Stimulated activated CD4-positive, alpha-beta T cell treated with anti-CD3 and anti-CD28 coated beads, Interleukin-1b, Interleukin-23, amount 100 ng/mL, for 24 hours (primary cell): ENCODE data around the gene DLEC1.
"Not testable (repeated sequence)": the region's sequence is repeated elsewhere in the genome, so short reads cannot be mapped to it uniquely, and the experiment has no call there.

ENCODE experiments used
- DNase-seq, 4 experiments: peaks; one replicate each; pipeline ENCODE4 v3.0.0-alpha.2; 2020; ENCODE audit warnings: low read depth in 4 of 4, low spot score in 1 of 4

The DLEC1 gene

DNA sequence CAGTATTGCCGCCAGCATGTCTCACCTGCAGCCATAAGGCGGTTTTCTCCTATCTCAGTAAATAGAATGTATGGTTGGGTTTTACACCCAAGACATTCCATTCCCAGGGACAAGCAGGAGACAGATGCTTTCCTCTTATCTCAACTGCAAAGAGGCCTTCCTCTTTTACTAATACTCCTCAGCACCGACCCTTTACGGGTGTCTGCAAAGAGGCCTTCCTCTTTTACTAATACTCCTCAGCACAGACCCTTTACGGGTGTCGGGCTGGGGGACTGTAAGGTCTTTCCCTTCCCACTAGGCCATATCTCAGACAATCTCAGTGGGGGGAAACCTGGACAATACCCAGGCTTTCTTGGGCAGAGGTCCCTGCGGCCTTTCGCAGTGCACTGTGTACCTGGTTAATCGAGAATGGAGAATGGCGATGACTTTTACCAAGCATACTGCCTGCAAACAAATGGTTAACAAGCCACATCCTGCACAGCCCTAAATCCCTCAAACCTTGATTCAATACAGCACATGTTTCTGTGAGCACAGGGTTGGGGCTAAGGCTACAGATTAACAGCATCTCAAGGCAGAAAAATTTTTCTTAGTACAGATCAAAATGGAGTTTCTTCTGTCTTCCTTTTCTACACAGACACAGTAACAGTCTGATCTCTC is 96.7 kb downstream of the DLEC1 start:
- DNase-seq: not testable (repeated sequence)

DNA sequence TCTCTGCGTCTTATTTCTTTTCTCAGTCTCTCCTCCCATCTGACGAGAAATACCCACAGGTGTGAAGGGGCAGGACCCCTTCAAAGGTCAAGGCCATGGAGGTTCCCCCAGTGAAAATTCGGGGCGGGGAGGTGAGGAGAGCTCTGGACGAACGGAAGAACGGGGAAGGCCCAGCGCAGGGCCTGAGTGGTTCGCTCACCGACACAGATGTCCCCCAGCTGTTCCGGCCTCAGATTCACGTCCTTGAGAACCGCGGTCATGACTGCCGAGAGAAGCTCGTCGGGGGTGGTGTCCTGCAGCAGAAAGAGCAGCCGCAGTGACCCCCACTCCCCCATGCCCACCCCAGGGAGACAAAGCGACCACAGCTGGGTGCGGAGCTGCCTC is 97.4 kb downstream of the DLEC1 start:
- no peak for DNase-seq

DNA sequence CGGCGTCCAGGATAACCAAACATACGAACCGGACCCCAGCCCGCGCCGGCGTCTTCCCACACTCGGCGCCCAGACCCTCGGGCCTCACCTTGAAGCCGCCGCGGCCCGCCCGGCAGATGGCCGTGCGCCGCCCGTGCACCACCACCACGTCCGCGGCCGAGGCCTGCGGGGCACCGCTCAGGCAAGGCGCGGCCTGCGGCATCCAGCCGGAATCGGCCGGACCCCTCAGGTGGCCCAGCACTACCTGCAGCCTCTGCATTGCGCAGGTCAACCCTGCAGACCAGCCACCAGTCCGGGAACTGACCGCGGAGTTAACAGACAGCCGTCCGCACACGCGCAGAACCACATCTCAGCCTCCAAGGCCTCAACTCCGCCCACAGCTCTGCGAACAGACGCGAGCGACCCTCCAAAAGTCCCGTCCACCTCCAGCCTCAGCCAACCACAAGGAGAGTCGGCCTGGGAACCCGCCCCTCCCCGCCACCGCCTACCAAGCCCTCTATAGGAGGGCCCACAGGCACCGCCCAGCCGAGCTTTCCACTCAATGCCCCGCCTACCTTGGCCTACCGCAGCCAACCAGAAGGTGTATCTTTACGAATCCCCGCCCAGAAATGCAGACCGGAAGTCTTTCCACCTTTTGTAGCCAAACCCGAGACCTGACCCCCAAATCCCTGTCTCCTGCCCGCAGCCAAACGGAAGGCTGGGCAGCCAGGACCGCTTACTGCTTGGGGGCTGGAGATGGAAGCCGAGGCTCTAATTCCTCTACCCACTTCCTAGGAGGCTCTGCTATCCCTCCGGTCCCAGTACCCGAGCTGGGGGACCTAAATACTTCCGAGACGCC is 98.0 kb downstream of the DLEC1 start, which contains the start of gene ACAA1:
Gene ACAA1 (minus strand): TSS at position 351 of the 838 bp plus-strand sequence. CDS start 92 bp downstream, at position 259.
- DNase-seq: peak; percentile 92 to 100 (median 96)

DNA sequence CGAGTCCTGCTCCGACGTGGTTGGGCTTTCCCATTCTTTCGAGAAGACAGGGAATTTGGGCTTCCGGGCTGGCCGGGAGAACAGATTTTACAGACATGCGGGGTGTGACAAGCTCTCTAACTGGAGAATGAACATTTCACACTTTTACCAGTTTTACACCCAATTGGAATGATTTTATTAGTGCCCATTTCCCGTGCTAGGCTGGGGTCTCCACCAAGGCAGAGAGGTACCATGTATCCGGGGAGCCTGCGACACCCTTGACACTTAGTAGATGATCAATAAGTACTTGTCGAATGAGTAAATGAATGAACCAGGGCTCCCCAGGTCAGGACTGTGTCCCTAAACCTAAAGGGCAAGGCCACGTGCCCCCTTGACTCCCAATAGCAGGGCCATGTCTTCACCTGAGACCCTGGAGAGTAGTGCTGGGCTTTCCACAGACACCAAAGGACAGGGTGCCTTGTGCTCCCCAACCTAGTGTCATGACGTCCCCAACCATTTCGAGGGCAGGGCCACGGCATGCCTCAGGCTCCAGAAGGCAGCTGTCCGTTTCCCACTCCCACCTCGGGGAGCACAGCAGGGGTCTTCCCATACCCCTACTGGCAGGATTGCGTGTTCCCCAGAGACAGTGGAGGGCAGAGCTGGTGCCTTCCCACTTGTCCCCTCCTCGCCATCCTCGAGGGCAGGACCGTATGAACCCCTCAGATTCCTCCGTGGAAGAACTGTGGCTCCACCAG is 98.8 kb downstream of the DLEC1 start:
- no peak for DNase-seq

DNA sequence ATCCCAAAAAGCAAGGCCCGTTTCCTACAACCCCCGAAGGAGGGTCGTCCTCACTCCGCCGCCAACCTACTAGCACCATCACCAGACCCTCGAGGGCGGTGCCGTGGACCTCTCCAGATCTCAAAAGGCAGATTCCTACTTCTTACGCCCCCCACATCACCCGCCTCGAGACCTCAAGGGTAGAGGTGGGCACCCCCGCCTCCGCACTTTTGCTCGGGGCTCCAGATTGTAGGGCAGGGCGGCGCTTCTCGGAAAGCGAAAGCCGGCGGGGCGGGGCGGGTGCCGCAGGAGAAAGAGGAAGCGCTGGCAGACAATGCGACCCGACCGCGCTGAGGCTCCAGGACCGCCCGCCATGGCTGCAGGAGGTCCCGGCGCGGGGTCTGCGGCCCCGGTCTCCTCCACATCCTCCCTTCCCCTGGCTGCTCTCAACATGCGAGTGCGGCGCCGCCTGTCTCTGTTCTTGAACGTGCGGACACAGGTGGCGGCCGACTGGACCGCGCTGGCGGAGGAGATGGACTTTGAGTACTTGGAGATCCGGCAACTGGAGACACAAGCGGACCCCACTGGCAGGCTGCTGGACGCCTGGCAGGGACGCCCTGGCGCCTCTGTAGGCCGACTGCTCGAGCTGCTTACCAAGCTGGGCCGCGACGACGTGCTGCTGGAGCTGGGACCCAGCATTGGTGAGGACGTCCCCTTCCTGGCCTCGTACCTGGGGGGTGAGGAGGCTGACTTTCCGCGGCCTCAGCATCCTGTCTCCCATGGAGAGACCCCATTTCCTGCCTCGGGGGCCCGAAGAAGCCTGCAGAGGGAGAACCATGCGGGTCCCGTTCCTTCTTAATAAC is 99.6 kb downstream of the DLEC1 start, which contains the start of gene MYD88:
Gene MYD88 (plus strand): TSS at position 313 of the 842 bp plus-strand sequence. CDS start 40 bp downstream, at position 353.
- DNase-seq: peak; percentile 50 to 78 (median 66)

DNA sequence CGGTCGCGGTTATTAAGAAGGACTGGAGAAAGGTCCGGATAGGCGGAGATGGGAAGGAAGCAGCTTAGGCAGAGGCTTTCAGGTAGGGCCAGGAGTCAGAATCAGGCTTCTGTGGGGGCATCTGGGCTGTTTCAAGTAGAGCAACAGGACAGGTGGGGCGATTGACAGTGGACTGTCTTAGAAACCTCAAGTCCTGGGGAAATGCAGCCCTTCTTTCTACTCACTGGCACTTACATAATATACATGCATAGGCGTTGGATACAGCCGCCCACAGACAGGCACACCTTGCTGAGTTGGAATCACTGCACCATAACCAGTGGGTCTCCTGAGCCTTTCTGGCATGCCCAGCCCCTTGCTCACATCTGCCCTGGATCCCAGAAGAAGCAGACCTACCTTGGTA is 100.2 kb downstream of the DLEC1 start:
- DNase-seq: no peak

DNA sequence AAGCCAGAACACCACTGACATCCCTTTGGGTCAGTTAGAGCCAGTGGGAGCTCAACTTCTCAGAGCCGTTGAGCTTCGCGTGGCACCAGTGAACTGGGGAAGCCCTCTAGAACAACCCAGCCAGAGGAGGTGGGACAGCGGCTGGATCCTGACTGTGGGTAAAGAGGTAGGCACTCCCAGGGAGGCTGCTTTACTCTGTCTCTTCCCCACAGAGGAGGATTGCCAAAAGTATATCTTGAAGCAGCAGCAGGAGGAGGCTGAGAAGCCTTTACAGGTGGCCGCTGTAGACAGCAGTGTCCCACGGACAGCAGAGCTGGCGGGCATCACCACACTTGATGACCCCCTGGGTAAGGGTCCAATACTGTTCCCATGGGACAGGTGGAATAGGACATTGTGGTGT is 100.6 kb downstream of the DLEC1 start:
- no peak for DNase-seq

DNA sequence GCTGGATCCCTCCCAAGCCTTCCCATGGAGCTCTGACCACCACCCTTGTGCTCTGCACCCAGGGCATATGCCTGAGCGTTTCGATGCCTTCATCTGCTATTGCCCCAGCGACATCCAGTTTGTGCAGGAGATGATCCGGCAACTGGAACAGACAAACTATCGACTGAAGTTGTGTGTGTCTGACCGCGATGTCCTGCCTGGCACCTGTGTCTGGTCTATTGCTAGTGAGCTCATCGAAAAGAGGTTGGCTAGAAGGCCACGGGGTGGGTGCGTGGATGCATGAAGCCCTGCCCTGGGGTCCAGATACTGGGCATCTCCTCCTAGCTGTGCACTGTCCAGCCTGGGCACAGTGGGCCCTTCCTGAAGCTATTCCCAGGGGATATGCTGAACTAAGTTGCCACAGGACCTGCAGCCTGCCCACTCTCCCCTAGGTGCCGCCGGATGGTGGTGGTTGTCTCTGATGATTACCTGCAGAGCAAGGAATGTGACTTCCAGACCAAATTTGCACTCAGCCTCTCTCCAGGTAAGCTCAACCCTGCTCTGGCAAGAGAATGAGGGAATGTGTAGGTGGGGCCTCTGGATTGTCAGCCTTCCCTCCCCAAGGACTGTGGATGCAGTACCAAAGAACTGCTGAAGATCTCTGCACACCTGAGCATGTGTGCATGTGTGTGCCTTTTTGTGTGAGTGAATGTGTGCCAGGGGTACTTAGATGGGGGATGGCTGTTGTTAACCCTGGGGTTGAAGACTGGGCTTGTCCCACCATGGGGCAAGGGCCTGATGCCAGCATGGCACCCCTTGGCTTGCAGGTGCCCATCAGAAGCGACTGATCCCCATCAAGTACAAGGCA is 101.5 kb downstream of the DLEC1 start:
- DNase-seq: no peak

DNA sequence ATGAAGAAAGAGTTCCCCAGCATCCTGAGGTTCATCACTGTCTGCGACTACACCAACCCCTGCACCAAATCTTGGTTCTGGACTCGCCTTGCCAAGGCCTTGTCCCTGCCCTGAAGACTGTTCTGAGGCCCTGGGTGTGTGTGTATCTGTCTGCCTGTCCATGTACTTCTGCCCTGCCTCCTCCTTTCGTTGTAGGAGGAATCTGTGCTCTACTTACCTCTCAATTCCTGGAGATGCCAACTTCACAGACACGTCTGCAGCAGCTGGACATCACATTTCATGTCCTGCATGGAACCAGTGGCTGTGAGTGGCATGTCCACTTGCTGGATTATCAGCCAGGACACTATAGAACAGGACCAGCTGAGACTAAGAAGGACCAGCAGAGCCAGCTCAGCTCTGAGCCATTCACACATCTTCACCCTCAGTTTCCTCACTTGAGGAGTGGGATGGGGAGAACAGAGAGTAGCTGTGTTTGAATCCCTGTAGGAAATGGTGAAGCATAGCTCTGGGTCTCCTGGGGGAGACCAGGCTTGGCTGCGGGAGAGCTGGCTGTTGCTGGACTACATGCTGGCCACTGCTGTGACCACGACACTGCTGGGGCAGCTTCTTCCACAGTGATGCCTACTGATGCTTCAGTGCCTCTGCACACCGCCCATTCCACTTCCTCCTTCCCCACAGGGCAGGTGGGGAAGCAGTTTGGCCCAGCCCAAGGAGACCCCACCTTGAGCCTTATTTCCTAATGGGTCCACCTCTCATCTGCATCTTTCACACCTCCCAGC is 102.4 kb downstream of the DLEC1 start:
- no peak for DNase-seq

DNA sequence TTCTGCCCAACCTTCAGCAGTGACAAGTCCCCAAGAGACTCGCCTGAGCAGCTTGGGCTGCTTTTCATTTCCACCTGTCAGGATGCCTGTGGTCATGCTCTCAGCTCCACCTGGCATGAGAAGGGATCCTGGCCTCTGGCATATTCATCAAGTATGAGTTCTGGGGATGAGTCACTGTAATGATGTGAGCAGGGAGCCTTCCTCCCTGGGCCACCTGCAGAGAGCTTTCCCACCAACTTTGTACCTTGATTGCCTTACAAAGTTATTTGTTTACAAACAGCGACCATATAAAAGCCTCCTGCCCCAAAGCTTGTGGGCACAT is 102.9 kb downstream of the DLEC1 start:
- DNase-seq: no peak

DNA sequence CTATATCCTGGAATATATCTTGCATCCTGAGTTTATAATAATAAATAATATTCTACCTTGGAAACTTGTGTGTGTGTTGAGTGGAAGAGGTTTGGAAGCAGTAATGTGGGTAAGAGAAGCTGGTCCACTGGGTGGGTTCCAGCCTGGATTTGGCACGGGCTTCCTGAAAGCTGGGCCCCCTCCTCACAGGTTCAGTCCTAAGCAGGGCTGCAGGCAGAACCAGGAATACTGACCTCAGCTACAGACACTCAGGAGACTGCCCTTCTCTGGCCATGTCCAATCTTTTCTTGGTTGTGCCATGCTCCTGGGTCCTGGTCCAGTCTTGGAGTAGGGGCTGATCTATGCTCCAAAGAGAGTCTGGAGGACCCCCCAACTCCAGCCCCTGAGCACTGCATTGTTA is 104.0 kb downstream of the DLEC1 start:
- no peak for DNase-seq

DNA sequence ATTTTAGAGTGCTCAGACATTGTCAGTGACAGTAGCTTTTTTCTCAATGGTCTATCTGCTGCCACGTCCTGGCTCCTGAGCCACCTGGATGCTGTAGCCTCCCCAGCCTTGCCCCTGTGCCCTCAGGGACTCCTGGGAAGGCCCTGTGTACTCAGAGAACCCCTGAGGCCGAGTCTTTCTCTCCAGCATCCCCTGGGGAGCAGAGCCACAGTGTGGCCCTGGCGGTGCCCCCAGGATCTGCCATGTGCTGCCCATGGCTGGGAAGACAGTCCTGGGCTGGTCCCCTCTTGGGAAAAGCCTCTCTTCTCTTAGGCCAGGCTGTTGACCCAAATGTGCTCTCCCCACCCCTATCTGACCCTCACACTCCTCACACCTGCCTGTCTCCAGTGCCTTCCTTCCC is 104.5 kb downstream of the DLEC1 start:
- no peak for DNase-seq

DNA sequence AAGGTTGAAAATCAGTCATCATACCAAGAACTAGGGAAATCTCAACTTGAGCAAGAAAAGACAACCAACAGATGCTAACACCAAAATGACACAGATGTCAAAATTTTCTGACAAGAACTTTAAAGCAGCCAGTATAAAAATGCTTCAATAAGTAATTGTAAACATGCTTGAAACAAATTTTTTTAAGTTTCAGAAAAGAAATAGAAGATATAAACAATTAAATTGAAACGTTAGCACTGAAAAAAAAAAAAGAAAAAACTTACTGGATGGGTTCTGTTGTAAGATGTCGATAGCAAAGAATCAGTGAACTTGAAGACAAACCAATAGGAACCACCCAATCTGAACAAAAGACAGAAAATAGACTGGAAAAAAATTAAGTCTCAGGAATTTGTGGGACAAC is 107.5 kb downstream of the DLEC1 start:
- no peak for DNase-seq

DNA sequence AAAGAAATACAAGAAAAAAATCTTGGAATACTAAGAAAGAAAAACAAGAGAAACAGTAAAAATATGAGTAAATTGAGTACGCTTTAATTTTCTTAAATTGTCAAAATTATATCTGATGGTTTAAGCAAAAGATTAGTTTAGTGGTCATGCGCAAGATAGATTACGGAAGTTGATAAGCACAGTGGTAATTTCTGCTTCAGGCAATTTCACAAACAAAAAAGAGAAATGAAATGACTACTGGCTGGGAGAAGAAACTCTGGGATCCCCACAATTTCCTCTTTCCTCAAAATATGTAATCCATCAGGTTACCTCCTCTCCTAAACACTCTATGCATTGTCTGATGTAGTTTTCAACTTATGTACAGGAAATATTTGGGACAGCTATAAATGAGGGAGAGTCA is 108.4 kb downstream of the DLEC1 start:
- DNase-seq: no peak

DNA sequence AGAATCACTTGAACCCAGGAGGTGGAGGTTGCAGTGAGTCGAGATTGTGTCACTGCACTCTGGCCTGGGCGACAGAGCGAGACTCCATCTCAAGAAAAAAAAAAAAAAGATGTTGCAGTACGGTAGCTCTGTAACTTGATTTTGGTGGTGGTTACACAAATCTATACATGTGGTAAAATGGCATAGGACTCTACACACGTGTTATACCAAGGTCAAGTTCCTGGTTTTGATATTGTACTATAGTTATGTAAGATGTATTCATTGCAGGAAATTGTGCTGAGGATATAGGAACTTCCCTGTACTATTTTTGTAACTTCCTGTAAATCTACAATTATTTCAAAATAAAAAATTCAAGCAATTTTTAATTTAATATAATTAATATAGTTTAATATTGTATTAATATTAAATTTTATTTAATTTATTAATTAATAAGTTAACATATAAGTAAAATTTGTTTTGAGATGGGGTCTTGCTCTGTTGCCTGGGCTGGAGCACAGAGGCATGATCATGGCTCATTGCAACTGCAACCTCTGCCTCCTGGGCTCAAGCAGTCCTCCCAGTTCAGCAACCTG is 109.4 kb downstream of the DLEC1 start:
- no peak for DNase-seq

DNA sequence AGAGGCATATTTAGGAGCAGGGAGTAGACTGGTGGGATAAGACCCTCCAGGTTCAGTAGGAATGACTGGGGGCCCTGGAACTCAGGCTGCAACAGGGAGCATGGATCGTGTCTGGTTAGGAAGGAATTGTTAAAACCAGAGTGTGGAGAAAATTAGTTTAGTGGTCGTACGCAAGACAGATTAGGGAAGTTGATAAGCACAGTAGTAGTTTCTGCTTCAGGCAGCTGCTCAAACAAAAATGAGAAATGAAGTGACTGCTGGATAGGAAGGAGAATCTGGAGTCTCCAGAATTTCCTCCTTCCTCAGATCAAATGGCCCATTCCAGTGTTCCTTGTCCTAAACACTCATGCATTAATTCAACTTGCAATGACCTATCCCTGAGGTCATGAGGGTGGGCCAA is 110.7 kb downstream of the DLEC1 start:
- DNase-seq: no peak

DNA sequence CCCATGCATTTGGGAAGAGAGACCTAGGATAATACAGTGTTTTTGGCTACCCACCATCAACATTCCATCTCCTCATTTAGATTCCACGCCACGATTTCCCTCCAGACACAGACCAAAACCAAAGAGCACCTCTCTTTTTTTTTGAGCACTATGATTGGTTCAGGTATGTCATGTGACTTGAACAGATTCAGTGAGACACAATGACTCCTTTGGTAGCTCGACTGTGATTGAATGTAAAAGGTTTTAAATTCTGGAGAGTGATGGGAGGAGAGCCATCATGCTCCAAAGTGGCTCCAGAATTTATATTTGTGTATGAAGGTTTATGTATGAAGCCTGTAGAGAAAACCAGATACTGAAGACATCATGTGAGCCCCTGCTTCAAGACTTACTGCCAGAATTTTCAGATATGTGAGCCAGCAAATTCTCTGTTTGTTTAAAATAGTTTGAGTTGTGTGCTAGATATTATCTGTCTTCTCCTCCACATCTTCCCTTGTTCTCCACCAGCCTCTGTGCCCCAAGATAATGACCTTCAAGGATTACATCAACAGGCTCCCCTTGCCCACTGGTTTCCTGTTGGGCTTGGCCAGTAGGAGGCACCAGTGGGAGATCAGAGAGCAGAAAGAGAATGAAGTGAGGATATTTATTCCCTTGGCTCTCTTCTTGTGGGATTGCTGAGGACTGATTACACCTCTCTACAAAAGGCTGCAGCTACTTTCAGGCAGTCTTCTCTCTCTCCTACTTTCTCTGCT is 111.9 kb downstream of the DLEC1 start:
- no peak for DNase-seq

DNA sequence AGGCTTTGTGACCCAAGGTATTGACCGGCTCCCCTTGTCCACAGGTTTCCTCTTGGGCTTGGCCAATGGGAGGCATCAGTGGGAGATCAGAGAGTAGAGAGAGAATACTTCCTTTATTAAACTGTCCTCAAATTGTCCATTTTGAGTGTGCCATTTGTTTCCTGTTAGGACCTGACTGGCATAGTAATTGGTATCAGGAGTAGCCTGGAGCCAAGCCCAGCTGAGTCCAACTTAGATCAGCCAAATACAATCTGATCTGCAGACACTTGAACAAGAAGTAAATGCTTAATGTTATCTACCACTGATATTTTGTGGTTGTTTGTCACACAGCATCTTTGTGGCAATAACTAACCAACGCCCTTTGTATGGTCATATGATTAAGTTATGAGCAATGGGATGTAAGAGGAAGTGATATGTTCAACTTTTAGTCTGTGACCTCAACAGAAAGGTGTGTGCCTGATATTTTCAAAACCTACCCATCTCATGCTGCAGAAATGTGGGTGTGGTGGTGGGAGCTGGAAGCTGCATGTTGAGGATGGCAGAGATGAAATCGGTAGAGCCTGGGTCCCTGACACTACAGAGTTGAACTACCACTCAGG is 112.8 kb downstream of the DLEC1 start:
- no peak for DNase-seq
